Measurements from ENCODE around the gene LRRC66. TPM values are rescaled to one million over a fixed set of nuclear protein-coding genes. Genes with fewer than 3 reads are reported as not detected.

LRRC66 gene, protein sequence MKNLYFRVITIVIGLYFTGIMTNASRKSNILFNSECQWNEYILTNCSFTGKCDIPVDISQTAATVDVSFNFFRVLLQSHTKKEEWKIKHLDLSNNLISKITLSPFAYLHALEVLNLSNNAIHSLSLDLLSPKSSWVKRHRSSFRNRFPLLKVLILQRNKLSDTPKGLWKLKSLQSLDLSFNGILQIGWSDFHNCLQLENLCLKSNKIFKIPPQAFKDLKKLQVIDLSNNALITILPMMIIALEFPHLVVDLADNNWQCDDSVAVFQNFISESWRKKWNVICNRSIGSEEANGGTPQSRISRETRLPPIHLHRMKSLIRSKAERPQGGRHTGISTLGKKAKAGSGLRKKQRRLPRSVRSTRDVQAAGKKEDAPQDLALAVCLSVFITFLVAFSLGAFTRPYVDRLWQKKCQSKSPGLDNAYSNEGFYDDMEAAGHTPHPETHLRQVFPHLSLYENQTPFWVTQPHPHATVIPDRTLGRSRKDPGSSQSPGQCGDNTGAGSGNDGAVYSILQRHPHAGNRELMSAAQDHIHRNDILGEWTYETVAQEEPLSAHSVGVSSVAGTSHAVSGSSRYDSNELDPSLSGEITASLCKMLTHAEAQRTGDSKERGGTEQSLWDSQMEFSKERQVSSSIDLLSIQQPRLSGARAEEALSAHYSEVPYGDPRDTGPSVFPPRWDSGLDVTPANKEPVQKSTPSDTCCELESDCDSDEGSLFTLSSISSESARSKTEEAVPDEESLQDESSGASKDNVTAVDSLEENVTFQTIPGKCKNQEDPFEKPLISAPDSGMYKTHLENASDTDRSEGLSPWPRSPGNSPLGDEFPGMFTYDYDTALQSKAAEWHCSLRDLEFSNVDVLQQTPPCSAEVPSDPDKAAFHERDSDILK
- 0.10 and 0.15 TPM in 2 replicates for total RNA-seq (2014; rRNA removed; shearing (Covaris generic))

DNA sequence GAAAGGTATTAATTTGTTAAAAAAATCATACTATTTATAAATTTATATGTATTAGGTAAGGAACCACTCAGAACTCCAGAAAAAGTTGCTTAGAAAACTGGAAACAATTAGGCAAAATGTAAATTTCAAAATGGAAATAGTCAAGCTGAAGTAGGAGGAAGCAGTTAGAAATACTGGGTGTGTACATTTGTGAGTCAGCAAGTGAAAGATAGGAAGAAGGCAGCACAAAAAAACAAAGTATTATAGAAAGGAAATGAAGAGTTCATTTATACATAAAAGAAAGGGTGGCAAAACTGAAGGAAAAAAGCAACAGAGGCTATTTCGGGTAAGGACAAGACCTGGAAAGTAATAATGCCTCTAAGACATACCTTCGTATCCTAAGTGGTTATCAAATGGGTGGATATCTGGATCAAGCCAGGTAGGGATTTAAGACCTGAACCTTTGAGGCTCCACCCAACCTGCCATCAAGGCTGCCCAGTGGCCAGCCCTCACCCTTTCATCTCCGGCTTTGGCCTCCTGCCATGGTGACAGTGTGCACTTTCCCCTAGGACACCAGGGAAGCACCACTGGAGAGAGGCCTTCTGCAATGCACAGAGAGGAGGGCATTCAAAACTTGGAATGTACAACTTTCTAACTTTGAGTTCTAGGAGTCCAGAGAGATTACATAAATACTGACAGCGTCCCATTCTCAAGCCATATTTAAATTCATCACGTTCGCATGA is at the start of gene LRRC66:
Gene LRRC66, minus strand, starts transcription at position 428 of the 722 bp plus-strand sequence. CDS start 2,750 bp downstream, outside the sequence.
- H3K4me3 ChIP-seq (ENCODE audit: insufficient read depth, low read depth, low read length) = no peak within 1 kb of the TSS
- H3K36me3 ChIP-seq (replicated peaks; ENCODE audit: control insufficient read depth, insufficient read depth, low read length) = 0 out of 2 replicates have a peak, but pooled peaks cover 1% of the 10 kb centered on the region
- no peaks in the 10 kb centered on the region for H3K27me3 ChIP-seq (ENCODE audit: control insufficient read depth, insufficient read depth, low read length)
- DNase-seq = no peak

DNA sequence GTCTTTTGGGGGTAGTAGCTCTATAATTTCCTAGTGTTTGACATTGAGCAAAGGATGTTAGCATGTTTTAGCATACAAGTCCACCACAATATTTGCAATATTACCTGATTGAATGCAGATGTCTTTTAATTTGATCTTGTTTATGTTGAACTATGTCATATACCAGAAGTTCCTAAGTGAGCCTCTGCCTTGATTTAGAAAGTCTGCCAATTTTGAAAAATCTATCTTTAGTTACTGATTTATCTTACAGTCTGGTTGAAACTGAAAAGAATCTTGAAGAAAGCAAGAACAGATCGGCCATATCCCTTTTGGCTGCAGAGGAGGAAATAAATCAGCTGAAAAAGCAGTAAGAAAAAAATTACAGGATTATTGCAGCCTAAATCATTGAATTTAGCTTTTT is 49.4 kb upstream of the LRRC66 start:
- Histone ChIP-seq H3K4me3 (ENCODE audit: insufficient read depth, low read depth, low read length) (no peak overlapping the region), H3K36me3 (replicated peaks; ENCODE audit: control insufficient read depth, insufficient read depth, low read length) (no peaks in the 10 kb centered on the region), H3K27me3 (ENCODE audit: control insufficient read depth, insufficient read depth, low read length) (no peaks in the 10 kb centered on the region)
- no peak for DNase-seq

DNA sequence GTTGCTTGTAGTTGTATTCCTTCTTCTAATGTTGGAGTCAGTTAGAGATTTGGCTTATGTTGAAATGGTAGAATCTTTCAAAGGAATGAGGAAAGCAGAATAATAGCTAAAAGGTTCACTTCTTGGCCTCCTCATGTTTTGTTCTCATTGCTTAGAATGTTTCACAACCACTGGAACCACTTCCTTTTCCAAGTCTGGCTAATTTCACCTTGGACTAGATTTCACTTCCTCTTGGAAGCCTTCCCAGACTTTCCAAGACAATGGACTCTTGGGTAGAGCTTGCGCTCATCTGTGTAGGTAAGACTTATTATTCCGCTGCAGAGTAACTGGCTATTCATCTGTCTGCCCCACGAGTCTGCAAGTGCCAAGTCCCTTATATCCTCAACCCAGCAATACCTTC is 39.2 kb upstream of the LRRC66 start:
- no peak overlapping the region for H3K4me3 ChIP-seq (ENCODE audit: insufficient read depth, low read depth, low read length)
- H3K36me3 ChIP-seq (replicated peaks; ENCODE audit: control insufficient read depth, insufficient read depth, low read length) = no peaks in the 10 kb centered on the region
- no peaks in the 10 kb centered on the region for H3K27me3 ChIP-seq (ENCODE audit: control insufficient read depth, insufficient read depth, low read length)
- no peak for DNase-seq

DNA sequence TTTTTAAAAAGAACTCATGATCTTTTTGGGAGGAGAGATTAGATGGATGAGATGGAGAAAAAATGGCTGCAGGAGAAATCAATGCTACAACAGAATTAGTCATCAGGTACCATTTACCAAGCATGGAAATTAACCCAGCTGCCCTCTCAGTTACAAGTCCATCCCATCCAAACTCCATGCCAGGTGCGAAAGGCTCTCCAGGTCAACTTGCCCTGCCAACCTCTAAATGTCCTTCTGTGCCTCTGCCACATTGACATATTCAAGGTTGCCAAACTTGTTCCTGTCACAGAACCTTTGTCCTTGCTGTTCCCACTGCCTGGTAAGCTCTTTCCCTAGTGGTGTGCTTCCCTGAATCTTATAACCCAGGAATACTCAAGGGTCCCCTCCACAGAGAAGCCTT is 38.1 kb upstream of the LRRC66 start:
- no peaks in the 10 kb centered on the region for H3K27me3 ChIP-seq (ENCODE audit: control insufficient read depth, insufficient read depth, low read length)
- no peak for DNase-seq
- no peaks in the 10 kb centered on the region for H3K36me3 ChIP-seq (replicated peaks; ENCODE audit: control insufficient read depth, insufficient read depth, low read length)
- H3K4me3 ChIP-seq (ENCODE audit: insufficient read depth, low read depth, low read length) = no peak overlapping the region

DNA sequence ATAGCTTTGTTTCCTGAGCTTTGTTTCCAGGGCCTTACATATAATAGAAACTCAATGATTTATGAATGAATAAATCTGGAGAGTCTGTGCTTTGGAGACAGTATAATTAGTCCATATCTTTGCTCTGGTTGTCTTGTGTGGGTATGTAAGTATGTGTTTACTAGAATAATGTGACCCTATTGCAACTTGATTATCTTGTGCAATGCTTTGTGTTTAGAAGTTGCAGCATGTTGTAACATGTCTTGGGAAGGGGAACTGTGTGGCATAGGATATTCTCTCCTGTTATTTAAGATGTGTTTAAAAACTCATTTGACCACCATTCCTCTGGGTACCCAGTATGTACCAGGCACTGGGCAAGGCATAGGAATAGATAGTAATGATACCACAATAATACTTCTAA is 37.0 kb upstream of the LRRC66 start:
- Histone ChIP-seq H3K27me3 (ENCODE audit: control insufficient read depth, insufficient read depth, low read length) (no peaks in the 10 kb centered on the region), H3K4me3 (ENCODE audit: insufficient read depth, low read depth, low read length) (no peak overlapping the region), H3K36me3 (replicated peaks; ENCODE audit: control insufficient read depth, insufficient read depth, low read length) (no peaks in the 10 kb centered on the region)
- no peak for DNase-seq

DNA sequence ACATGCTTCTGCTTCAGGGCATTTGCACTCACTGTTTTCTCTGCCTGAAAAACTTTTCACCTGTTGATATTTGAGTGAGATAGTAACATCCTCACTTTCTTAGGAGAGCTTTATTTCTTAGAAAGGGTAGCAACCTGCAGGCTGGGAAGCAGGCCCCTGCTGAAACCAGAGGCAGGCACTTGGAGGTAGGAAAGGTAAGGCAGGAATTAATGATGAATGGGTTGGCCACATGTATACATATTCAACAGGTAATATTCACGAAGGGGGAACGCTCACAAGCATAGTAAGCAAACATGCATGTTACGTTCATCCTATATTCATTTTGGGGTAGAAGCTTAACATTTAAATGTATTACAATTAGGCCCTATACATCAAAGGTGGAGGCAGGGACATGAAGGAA is 34.1 kb upstream of the LRRC66 start:
- DNase-seq = no peak
- Histone ChIP-seq H3K4me3 (ENCODE audit: insufficient read depth, low read depth, low read length) (no peak overlapping the region), H3K27me3 (ENCODE audit: control insufficient read depth, insufficient read depth, low read length) (peaks cover 12% of the 10 kb centered on the region), H3K36me3 (replicated peaks; ENCODE audit: control insufficient read depth, insufficient read depth, low read length) (no peaks in the 10 kb centered on the region)

DNA sequence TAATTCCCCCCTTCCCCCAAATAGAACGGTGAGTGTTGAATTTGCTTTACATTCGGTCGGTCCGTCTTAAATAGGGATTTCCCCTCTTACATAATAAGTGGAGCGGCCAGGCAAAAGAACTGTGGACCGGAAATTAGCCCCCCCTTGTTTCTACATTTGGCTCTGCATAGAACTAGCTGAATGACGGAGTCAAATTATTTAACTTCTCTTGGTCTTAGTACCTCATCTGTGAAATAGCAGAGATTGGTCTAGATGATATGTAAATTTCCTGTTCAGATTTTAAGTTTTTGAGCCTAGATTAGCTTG is 32.3 kb upstream of the LRRC66 start:
- peak overlapping the region; percentile 40; the same call in 1 of the 2 replicates for H3K4me3 ChIP-seq (ENCODE audit: insufficient read depth, low read depth, low read length)
- peaks cover 12% of the 10 kb centered on the region for H3K27me3 ChIP-seq (ENCODE audit: control insufficient read depth, insufficient read depth, low read length)
- H3K36me3 ChIP-seq (replicated peaks; ENCODE audit: control insufficient read depth, insufficient read depth, low read length) = no peaks in the 10 kb centered on the region
- DNase-seq = peak; percentile 29

DNA sequence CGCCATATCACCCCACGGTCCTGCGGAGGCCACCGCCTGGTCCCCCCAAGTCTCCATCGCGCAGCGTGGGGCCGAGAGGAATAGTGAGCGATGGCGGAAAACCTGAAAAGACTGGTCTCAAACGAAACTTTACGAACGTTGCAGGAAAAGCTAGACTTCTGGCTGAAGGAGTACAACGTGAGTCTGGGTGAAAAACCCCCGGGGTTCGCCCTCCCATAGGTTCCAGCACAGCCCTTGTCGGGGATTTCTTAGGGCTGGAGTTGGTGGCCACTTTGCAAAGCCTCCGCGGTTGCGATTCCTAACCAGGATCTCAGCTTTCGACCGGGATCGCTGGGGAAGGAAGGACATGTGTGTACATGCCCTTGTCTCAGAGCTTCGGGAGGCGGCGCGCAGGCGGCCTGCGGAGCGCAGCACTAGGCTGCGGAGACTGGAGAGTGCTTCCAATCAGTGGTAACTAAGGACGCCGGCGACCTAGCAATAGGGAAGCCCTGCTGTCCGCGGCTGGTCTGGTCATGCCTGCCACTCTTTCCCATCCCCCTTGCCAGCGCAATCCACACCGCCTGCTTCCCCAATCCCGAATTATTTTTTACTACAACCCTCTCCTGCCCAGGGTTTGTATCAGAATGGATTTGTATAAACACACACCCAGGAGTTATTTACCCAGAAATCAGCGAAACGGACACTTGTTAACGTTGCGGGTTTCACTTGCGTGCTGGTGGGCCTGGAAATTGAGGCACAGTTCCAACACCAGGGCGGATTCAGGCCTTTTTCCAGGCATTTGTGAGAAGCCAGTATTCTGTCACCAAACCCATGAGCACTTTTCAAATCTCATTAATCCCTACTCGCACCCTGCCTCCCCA is 31.7 kb upstream of the LRRC66 start:
- Histone ChIP-seq H3K4me3 (ENCODE audit: insufficient read depth, low read depth, low read length) (peak overlapping the region; percentile 40), H3K27me3 (ENCODE audit: control insufficient read depth, insufficient read depth, low read length) (peaks cover 12% of the 10 kb centered on the region), H3K36me3 (replicated peaks; ENCODE audit: control insufficient read depth, insufficient read depth, low read length) (no peaks in the 10 kb centered on the region)
- peak; percentile 87 for DNase-seq

DNA sequence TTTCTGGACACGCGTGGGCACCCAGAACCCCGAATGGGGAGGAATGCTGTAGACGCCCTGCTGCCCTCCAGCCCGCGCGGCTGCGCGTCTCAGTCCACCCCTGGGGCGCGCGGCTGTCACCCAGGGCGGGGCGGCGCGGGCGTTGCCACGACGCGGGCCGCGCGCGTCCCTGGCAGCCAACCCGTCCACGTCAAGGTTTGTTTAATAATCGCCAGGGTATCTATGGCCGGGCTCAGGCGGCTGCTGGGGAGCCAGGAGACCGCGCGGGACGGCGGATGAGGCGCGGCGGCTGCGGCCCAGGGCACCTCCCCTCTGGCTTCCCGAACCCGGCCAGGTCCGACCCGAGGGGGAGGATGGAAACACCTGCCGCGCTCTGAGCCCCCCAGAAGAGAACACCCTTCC is 31.1 kb upstream of the LRRC66 start, which contains the start of gene SPATA18:
Gene SPATA18, plus strand, starts transcription at position 92 of the 402 bp plus-strand sequence. CDS start 401 bp downstream, outside the sequence.
- Histone ChIP-seq H3K36me3 (replicated peaks; ENCODE audit: control insufficient read depth, insufficient read depth, low read length) (no peaks in the 10 kb centered on the region), H3K4me3 (ENCODE audit: insufficient read depth, low read depth, low read length) (peak within 1 kb of the TSS; percentile 40), H3K27me3 (ENCODE audit: control insufficient read depth, insufficient read depth, low read length) (peaks cover 12% of the 10 kb centered on the region)
- DNase-seq = peak; percentile 72

DNA sequence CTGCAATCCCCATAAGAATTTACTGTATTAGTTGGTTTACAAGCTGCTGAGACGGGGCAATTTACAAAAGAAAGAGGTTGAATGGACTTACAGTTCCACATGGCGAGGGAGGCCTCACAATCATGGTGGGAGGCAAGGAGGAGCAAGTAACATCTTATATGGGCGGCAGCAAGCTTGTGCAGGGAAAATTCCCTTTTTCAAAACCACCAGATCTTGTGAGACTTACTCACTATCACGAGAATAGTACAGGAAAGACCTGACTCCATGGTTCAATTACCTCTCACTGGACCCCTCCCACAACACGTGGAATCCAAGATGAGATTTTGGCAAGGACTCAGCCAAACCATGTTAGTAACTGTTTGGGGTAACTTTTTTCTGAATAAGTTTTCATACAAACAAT is 29.1 kb upstream of the LRRC66 start:
- H3K4me3 ChIP-seq (ENCODE audit: insufficient read depth, low read depth, low read length) = no peak overlapping the region
- H3K27me3 ChIP-seq (ENCODE audit: control insufficient read depth, insufficient read depth, low read length) = peaks cover 12% of the 10 kb centered on the region
- no peak for DNase-seq
- no peaks in the 10 kb centered on the region for H3K36me3 ChIP-seq (replicated peaks; ENCODE audit: control insufficient read depth, insufficient read depth, low read length)

DNA sequence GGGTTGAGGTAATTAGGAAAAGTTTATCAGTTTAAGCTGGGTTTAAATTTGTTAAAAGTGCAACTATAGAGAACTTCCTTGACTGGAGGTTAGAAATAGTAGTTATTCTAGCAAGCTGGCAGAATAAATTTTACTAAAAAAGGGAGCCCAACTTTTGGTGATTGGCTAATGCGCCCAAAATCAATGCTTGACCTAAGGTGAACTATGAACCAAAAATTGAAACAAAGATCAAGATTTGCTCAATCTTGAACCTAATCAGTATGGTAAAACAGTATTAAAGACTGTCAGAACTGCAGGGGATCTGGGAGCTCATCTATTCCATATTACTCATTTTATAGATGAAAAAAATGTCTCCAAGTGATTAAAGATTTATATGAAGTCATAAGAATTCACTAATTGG is 24.9 kb upstream of the LRRC66 start:
- Histone ChIP-seq H3K27me3 (ENCODE audit: control insufficient read depth, insufficient read depth, low read length) (peaks cover 2% of the 10 kb centered on the region), H3K4me3 (ENCODE audit: insufficient read depth, low read depth, low read length) (no peak overlapping the region), H3K36me3 (replicated peaks; ENCODE audit: control insufficient read depth, insufficient read depth, low read length) (no peaks in the 10 kb centered on the region)
- DNase-seq = no peak

DNA sequence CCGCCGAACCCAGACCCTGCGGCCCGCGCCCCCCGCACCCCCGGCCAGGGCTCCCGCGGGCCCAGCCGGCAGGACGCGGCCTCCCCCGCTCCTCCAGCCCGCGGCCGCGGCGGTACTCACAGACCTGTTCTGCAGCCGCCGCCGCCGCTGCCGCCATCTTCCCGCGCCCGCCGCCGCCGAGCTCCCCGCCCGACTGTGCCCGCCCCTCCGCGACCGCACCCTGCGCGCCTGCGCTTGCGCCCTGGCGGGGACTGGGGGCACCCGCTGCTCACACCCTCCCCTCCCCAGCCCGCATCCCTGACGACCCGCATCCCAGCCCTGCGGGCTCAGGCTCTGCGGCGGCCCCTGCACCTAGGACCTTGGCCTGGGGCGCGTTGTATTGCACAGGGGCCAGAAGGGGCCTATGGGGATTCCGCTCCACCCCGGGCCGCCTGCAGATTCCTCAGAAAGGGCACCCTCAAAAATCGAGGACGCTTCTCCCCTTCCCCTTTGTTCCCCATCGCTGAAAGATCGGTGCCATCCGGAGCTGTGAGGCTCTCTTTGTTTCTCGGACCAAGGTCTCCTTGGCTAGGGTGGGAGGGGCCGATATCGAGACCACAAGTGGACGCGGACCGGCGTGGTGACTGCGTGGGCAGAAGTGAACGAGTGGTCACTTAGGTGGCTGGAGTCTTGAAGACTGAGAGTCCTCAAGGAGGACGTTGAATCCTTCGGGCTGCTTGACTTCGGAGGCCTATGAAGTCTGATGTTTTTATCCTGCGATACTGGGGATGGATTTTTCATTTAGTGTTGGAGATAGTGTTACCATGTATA is 18.1 kb upstream of the LRRC66 start, which contains the start of gene SGCB:
Gene SGCB, minus strand, starts transcription at position 197 of the 810 bp plus-strand sequence. Its CDS starts 40 bp downstream, at position 157.
- H3K27me3 ChIP-seq (ENCODE audit: control insufficient read depth, insufficient read depth, low read length) = peaks cover 5% of the 10 kb centered on the region
- H3K36me3 ChIP-seq (replicated peaks; ENCODE audit: control insufficient read depth, insufficient read depth, low read length) = peaks cover 1% of the 10 kb centered on the region; the same call in 1 of the 2 replicates
- H3K4me3 ChIP-seq (ENCODE audit: insufficient read depth, low read depth, low read length) = peak within 1 kb of the TSS; percentile 59
- DNase-seq = peak; percentile 92

DNA sequence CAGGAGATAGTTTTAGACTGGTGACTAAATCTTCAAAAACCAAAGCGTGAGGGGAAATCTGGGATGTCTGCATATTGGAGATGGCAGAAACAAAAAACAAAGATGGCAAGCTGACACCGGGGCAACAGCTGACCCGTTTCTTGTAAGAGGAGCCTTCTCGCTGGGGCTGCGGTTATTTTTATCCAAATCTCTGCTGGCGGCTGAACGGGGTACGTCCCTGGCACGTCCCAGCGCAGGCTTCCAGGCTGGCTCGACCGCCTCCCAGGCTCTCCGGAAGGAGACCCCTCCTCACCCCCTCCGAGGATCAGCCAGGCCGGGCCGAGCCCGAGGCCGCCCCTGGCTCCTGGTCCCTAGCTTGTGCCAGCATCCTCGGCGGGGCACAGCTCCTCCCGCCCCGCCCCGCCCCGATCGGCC is 17.5 kb upstream of the LRRC66 start:
- Histone ChIP-seq H3K36me3 (replicated peaks; ENCODE audit: control insufficient read depth, insufficient read depth, low read length) (peaks cover 2% of the 10 kb centered on the region; the same call in 1 of the 2 replicates), H3K4me3 (ENCODE audit: insufficient read depth, low read depth, low read length) (peak overlapping the region; percentile 59), H3K27me3 (ENCODE audit: control insufficient read depth, insufficient read depth, low read length) (peaks cover 5% of the 10 kb centered on the region)
- DNase-seq = peak; percentile 87

Data from H7 (cell line).